SK-N-SH (cell line): ENCODE results near the gene TPD52L1. TPM values are rescaled to one million over a fixed set of nuclear protein-coding genes. Genes with fewer than 3 reads are reported as not detected.
A peak's percentile ranks its signal among the peaks of the same experiment; 100 is the strongest.

ENCODE experiments used
- CTCF ChIA-PET: fragments of 300-600, 350-600 bp; formaldehyde crosslinking; extraction: SDS; loops from one replicate; lab custom pipeline; 2021; lab: Yijun Ruan, JAX
- POLR2A ChIA-PET: fragments of 350-600 bp; sonication (Branson Sonifier 250); formaldehyde crosslinking; extraction: SDS; loops from one replicate; lab custom pipeline; 2020; ENCODE audit warnings: antibody characterized with exemption, inconsistent platforms; lab: Yijun Ruan, JAX
- DNase-seq: peaks from one replicate; pipeline ENCODE4 v3.0.0; 2012
- H2AFZ ChIP-seq: fragments of 200-600 bp; sonication (generic); 2 replicates; pipeline ENCODE4 v1.8.1; 2016; ENCODE audit warnings: antibody characterized with exemption, mild to moderate bottlenecking, low read depth
- H3F3A ChIP-seq: fragments of 200-600 bp; sonication (generic); replicated peaks from 2 replicates; pipeline ENCODE3; 2016; ENCODE audit warnings: antibody characterized with exemption, mild to moderate bottlenecking; ENCODE audit not compliant: insufficient read depth
- H3K27ac ChIP-seq, 2 experiments: fragments of 200-500 bp in 1 of 2; fragments of 200-600 bp in 1 of 2; sonication (Bioruptor generic) in 1 of 2; sonication (generic), shearing (Covaris generic) in 1 of 2; 2 replicates each; pipeline versions ENCODE4 v1.5.1 to v1.6.1; 2014 to 2016; ENCODE audit warnings: low read depth in 2 of 2, inconsistent platforms in 1 of 2, low read length in 1 of 2, mild to moderate bottlenecking in 1 of 2, mixed read lengths in 1 of 2
- H3K27me3 ChIP-seq: fragments of 200-600 bp; sonication (generic), shearing (Covaris generic); 2 replicates; pipeline ENCODE4 v1.6.1; 2016; ENCODE audit warnings: mixed run types; ENCODE audit not compliant: insufficient read depth
- H3K36me3 ChIP-seq, 2 experiments: fragments of 200-500 bp in 1 of 2; fragments of 200-600 bp in 1 of 2; sonication (Bioruptor generic) in 1 of 2; sonication (generic) in 1 of 2; replicated peaks in 1 of 2; 2 replicates each; pipeline versions ENCODE3 to v1.5.1; 2014 to 2016; ENCODE audit warnings: low read length in 1 of 2, mild to moderate bottlenecking in 1 of 2; ENCODE audit not compliant: insufficient read depth in 2 of 2, control insufficient read depth in 1 of 2
- H3K4me1 ChIP-seq, 2 experiments: fragments of 200-500 bp in 1 of 2; fragments of 200-600 bp in 1 of 2; sonication (Bioruptor generic) in 1 of 2; sonication (generic), shearing (Covaris generic) in 1 of 2; 2 replicates each; pipeline versions ENCODE4 v1.5.1 to v1.6.1; 2014 to 2016; ENCODE audit warnings: low read depth in 1 of 2, low read length in 1 of 2, mixed run types in 1 of 2; ENCODE audit not compliant: insufficient read depth in 2 of 2, control insufficient read depth in 1 of 2
- H3K4me2 ChIP-seq: fragments of 200-600 bp; sonication (generic), shearing (Covaris generic); 2 replicates; pipeline ENCODE4 v1.6.1; 2017; ENCODE audit warnings: mixed run types
- H3K4me3 ChIP-seq, 2 experiments: fragments of 200-500 bp in 1 of 2; fragments of 200-600 bp in 1 of 2; sonication (Bioruptor generic) in 1 of 2; sonication (generic), shearing (Covaris generic) in 1 of 2; 2 replicates each; pipeline versions ENCODE4 v1.5.1 to v1.8.1; 2014 to 2016; ENCODE audit warnings: low read depth in 2 of 2, inconsistent platforms in 1 of 2, low read length in 1 of 2, mild to moderate bottlenecking in 1 of 2, mixed read lengths in 1 of 2, moderate library complexity in 1 of 2
- H3K79me2 ChIP-seq: fragments of 200-600 bp; sonication (generic); 2 replicates; pipeline ENCODE4 v1.8.1; 2017; ENCODE audit warnings: mild to moderate bottlenecking; ENCODE audit not compliant: insufficient read depth
- H3K9ac ChIP-seq: fragments of 200-600 bp; sonication (generic); 2 replicates; pipeline ENCODE4 v1.6.1; 2017; ENCODE audit warnings: mixed run types
- H3K9me2 ChIP-seq: fragments of 200-600 bp; sonication (generic); 2 replicates; pipeline ENCODE4 v1.6.1; 2017; ENCODE audit warnings: mixed run types
- H3K9me3 ChIP-seq: fragments of 200-600 bp; sonication (generic); 2 replicates; pipeline ENCODE4 v1.6.1; 2017; ENCODE audit warnings: mixed run types, mild to moderate bottlenecking, moderate library complexity
- H4K20me1 ChIP-seq: fragments of 200-600 bp; sonication (generic); 2 replicates; pipeline ENCODE4 v1.6.1; 2017; ENCODE audit warnings: mild to moderate bottlenecking, mixed run types; ENCODE audit not compliant: insufficient read depth
- ELF1 ChIP-seq: IDR thresholded peaks from 2 replicates; pipeline ENCODE4 v1.4.0; 2012
- EZH2phosphoT487 ChIP-seq: fragments of 200-600 bp; sonication (generic); IDR thresholded peaks from 2 replicates; pipeline ENCODE4 v1.6.1; 2017; ENCODE audit warnings: low read depth, mixed run types, mild to moderate bottlenecking, antibody characterized with exemption, moderate library complexity, borderline replicate concordance
- GABPA ChIP-seq: IDR thresholded peaks from 2 replicates; pipeline ENCODE4 v1.4.0; 2012; ENCODE audit warnings: low read depth, mild to moderate bottlenecking
- JUND ChIP-seq: IDR thresholded peaks from 2 replicates; pipeline ENCODE4 v1.4.0; 2012
- MXI1 ChIP-seq: IDR thresholded peaks from 2 replicates; pipeline ENCODE4 v1.6.1; 2012; ENCODE audit warnings: mild to moderate bottlenecking, low read depth, low read length, improper control_type of control experiment
- PBX3 ChIP-seq: IDR thresholded peaks from 2 replicates; pipeline ENCODE4; 2012
- POLR2AphosphoS5 ChIP-seq: IDR thresholded peaks from 2 replicates; pipeline ENCODE4 v1.6.1; 2012; ENCODE audit warnings: low read depth, low read length
- RAD21 ChIP-seq: IDR thresholded peaks from 2 replicates; pipeline ENCODE4 v1.6.1; 2012; ENCODE audit warnings: mild to moderate bottlenecking, low read length
- SIN3A ChIP-seq: IDR thresholded peaks from 2 replicates; pipeline ENCODE4 v1.6.1; 2012; ENCODE audit warnings: low read depth, mild to moderate bottlenecking, low read length, moderate library complexity, borderline replicate concordance
- SMC3 ChIP-seq: IDR thresholded peaks from 2 replicates; pipeline ENCODE4 v1.6.1; 2012; ENCODE audit warnings: low read depth, low read length, improper control_type of control experiment
- TEAD4 ChIP-seq: IDR thresholded peaks from 2 replicates; pipeline ENCODE4 v1.4.0; 2012; ENCODE audit warnings: mild to moderate bottlenecking, borderline replicate concordance; ENCODE audit not compliant: insufficient read depth
- USF1 ChIP-seq: IDR thresholded peaks from 2 replicates; pipeline ENCODE4 v1.4.0; 2012; ENCODE audit warnings: low read depth, borderline replicate concordance
- WGBS: methylation state at CpG from one replicate; pipeline ENCODE4 v1.1.6; 2017; ENCODE audit warnings: low lambda C conversion rate; 5-methylcytosine and 5-hydroxymethylcytosine counted together
- polyA plus RNA-seq, 3 experiments: library from polyadenylated mRNA; depleted of rRNA; stranded (reverse); fragments of >200 nt; gene quantifications; 2 replicates each; pipeline ENCODE4 v1.2.3, GENCODE V29; 2012
- TF ChIP-seq, protein P1 (sequence below): fragments of 200-600 bp; sonication (generic); IDR thresholded peaks from 2 replicates; pipeline ENCODE4 v1.6.1; 2017; ENCODE audit warnings: antibody characterized with exemption, mild to moderate bottlenecking, moderate library complexity
- TF ChIP-seq, protein P2 (sequence below): fragments of 150-350 bp; IDR thresholded peaks from 2 replicates; pipeline ENCODE4 v1.6.1; 2016; ENCODE audit warnings: mild to moderate bottlenecking, low read depth, low read length
- TF ChIP-seq, protein P3 (sequence below): fragments of 150-350 bp; IDR thresholded peaks from 2 replicates; pipeline ENCODE4 v1.6.1; 2017; ENCODE audit warnings: antibody characterized with exemption, low read length, low read depth, borderline replicate concordance

The TPD52L1 gene
- polyA plus RNA-seq, 1 of the 3 experiments (the other 2 are of a cell fraction): 0.13 TPM

DNA sequence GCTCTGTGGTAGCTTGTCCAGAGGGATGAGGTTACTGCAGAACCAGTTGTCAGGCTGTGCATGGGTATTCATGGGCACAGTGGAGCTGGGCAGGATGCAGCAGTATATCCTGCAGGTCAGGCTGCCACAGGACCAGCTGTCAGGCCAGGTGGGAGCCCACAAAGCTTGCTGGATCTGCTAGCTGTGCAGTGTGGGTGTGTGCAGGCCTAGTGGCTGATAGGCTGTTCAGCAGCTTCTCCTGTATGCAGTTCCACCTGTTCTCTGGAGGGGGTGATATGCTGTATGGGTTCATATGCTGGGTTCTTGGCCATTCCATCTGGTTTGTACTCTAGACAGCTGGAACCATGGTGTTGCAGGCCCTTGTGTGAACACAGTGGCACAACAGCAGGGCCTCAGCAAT is 40.6 kb upstream of the TPD52L1 start:
- Histone ChIP-seq H3K9ac (no peak overlapping the region), H3K27ac (no peak overlapping the region), H3F3A (no peaks in the 10 kb centered on the region), H3K9me3 (0 out of 2 replicates have a peak, but pooled peaks cover 9% of the 10 kb centered on the region), H3K27me3 (no peaks in the 10 kb centered on the region), H2AFZ (no peak overlapping the region), H4K20me1 (no peaks in the 10 kb centered on the region), H3K4me1 (no peaks in the 10 kb centered on the region), H3K79me2 (no peaks in the 10 kb centered on the region)
- ChIA-PET CTCF (interaction anchor here (1.4 to 1.9 kb wide), 5 partner anchors 13 to 242 kb away, joined by 4 to 11 read pairs (median 7); no protein-coding TSS in a partner anchor), POLR2A (no interaction called here)
- no peak for TF ChIP-seq POLR2AphosphoS5
- TF ChIP-seq, protein P1, sequence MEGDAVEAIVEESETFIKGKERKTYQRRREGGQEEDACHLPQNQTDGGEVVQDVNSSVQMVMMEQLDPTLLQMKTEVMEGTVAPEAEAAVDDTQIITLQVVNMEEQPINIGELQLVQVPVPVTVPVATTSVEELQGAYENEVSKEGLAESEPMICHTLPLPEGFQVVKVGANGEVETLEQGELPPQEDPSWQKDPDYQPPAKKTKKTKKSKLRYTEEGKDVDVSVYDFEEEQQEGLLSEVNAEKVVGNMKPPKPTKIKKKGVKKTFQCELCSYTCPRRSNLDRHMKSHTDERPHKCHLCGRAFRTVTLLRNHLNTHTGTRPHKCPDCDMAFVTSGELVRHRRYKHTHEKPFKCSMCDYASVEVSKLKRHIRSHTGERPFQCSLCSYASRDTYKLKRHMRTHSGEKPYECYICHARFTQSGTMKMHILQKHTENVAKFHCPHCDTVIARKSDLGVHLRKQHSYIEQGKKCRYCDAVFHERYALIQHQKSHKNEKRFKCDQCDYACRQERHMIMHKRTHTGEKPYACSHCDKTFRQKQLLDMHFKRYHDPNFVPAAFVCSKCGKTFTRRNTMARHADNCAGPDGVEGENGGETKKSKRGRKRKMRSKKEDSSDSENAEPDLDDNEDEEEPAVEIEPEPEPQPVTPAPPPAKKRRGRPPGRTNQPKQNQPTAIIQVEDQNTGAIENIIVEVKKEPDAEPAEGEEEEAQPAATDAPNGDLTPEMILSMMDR: no peak
- TF ChIP-seq, protein P2, sequence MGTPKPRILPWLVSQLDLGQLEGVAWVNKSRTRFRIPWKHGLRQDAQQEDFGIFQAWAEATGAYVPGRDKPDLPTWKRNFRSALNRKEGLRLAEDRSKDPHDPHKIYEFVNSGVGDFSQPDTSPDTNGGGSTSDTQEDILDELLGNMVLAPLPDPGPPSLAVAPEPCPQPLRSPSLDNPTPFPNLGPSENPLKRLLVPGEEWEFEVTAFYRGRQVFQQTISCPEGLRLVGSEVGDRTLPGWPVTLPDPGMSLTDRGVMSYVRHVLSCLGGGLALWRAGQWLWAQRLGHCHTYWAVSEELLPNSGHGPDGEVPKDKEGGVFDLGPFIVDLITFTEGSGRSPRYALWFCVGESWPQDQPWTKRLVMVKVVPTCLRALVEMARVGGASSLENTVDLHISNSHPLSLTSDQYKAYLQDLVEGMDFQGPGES: no peak
- TF ChIP-seq, all 33 proteins: peak for 0
- H3K4me3 ChIP-seq: no peak overlapping the region
- no peak overlapping the region for H3K4me2 ChIP-seq
- H3K9me2 ChIP-seq: no peaks in the 10 kb centered on the region
- no peaks in the 10 kb centered on the region for H3K36me3 ChIP-seq
- no peak for DNase-seq

- peak; percentile 30 for DNase-seq
- TF ChIP-seq EZH2phosphoT487 (no peak), JUND (no peak), SMC3 (peak; percentile 67), POLR2AphosphoS5 (no peak), MXI1 (no peak), SIN3A (no peak), TEAD4 (no peak), RAD21 (peak; percentile 63), ELF1 (no peak), USF1 (no peak), GABPA (no peak), PBX3 (no peak)
- TF ChIP-seq, protein P3, sequence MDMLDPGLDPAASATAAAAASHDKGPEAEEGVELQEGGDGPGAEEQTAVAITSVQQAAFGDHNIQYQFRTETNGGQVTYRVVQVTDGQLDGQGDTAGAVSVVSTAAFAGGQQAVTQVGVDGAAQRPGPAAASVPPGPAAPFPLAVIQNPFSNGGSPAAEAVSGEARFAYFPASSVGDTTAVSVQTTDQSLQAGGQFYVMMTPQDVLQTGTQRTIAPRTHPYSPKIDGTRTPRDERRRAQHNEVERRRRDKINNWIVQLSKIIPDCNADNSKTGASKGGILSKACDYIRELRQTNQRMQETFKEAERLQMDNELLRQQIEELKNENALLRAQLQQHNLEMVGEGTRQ: no peak
- TF ChIP-seq, protein P1: peak; percentile 96
Measured at GRCh38 chr6:125114248-125114858, 39.2 kb upstream of the TPD52L1 start.

More at GRCh38 chr6:125114248-125114858, 39.2 kb upstream of the TPD52L1 start:
- H3K9me2 ChIP-seq: no peaks in the 10 kb centered on the region
- no peaks in the 10 kb centered on the region for H4K20me1 ChIP-seq
- no peaks in the 10 kb centered on the region for H3F3A ChIP-seq
- H3K36me3 ChIP-seq: no peaks in the 10 kb centered on the region
- H3K27me3 ChIP-seq: no peaks in the 10 kb centered on the region; the same call in 1 of the 2 replicates
- POLR2A ChIA-PET: no interaction called here
- H3K79me2 ChIP-seq: no peaks in the 10 kb centered on the region
- CTCF ChIA-PET: interaction anchor here (0.6 to 1.9 kb wide), 26 partner anchors 8 to 1635 kb away, joined by 3 to 12 read pairs (median 4); no protein-coding TSS in a partner anchor
- H3K9me3 ChIP-seq: 0 out of 2 replicates have a peak, but pooled peaks cover 9% of the 10 kb centered on the region
- H3K27ac ChIP-seq: no peak overlapping the region
- no peak overlapping the region for H3K9ac ChIP-seq
- H2AFZ ChIP-seq: no peak overlapping the region
- no peak overlapping the region; a peak in 1 of 4 replicates for H3K4me3 ChIP-seq
- H3K4me1 ChIP-seq: no peaks in the 10 kb centered on the region
- 0% methylated on average over 1 of the region's 1 CpG for WGBS
- H3K4me2 ChIP-seq: no peak overlapping the region
